HepG2 (cell line): ENCODE results near the gene ZMIZ1. TPM values are rescaled to one million over a fixed set of nuclear protein-coding genes. Genes with fewer than 3 reads are reported as not detected.
A peak's percentile ranks its signal among the peaks of the same experiment; 100 is the strongest.

Experiments
- ATAC-seq: fragments of 200-7000 bp; cut with Tn5 transposase; 3 replicates; pipeline ENCODE4 v1.9.1; 2020; ENCODE audit warnings: mild to moderate bottlenecking, moderate library complexity
- BruUV-seq: library from RNA; stranded (reverse); fragments of 400-500 nt; replicated peaks from 2 replicates; lab custom pipeline; 2021; lab: Mats Ljungman, UMichigan
- CTCF ChIA-PET: fragments of 300-600 bp; formaldehyde crosslinking; extraction: SDS; loops from one replicate; lab custom pipeline; 2021; ENCODE audit warnings: low total read pairs, inconsistent platforms, low intra/inter-chr PET ratio; lab: Yijun Ruan, JAX
- POLR2A ChIA-PET: fragments of 350-600 bp; sonication (Branson Sonifier 250); formaldehyde crosslinking; loops from one replicate; lab custom pipeline; 2020; ENCODE audit warnings: antibody characterized with exemption, inconsistent platforms; lab: Yijun Ruan, JAX
- DNase-seq: peaks from one replicate; pipeline ENCODE4 v3.0.0-alpha.2; 2015; ENCODE audit warnings: low spot score
- FAIRE-seq: peaks from 3 replicates; lab custom pipeline; 2011; peaks lifted over from hg19 to GRCh38; lab: Jason Lieb, UNC
- H2AFZ ChIP-seq: one replicate; pipeline ENCODE4 v1.6.1; 2011; ENCODE audit warnings: low read length, inconsistent platforms
- H3K27ac ChIP-seq: fragments of 300-600 bp; 3 replicates; pipeline ENCODE4 v1.8.0; 2011; ENCODE audit warnings: mixed run types, mild to moderate bottlenecking, mixed read lengths, low read length, inconsistent platforms; ENCODE audit not compliant: insufficient read depth; ENCODE audit errors: extremely low read length
- H3K27me3 ChIP-seq, 2 experiments: fragments of 200-600 bp in 1 of 2; 2 replicates in 1 of 2; 3 replicates in 1 of 2; pipeline versions ENCODE4 v1.6.0 to v1.8.0; 2011; ENCODE audit warnings: low read length in 2 of 2, mild to moderate bottlenecking in 2 of 2, moderate library complexity in 2 of 2, inconsistent platforms in 1 of 2; ENCODE audit not compliant: insufficient read depth in 2 of 2, control insufficient read depth in 1 of 2
- H3K36me3 ChIP-seq, 2 experiments: fragments of 200-600 bp in 1 of 2; replicated peaks in 1 of 2; 2 replicates in 1 of 2; 3 replicates in 1 of 2; pipeline versions ENCODE4 v1.5.1 to v1.8.0; 2011; ENCODE audit warnings: low read length in 2 of 2, inconsistent platforms in 1 of 2; ENCODE audit not compliant: insufficient read depth in 2 of 2, control insufficient read depth in 1 of 2
- H3K4me1 ChIP-seq: 2 replicates; pipeline ENCODE4 v1.5.1; 2012; ENCODE audit warnings: low read length, inconsistent platforms; ENCODE audit not compliant: insufficient read depth
- H3K4me2 ChIP-seq: 2 replicates; pipeline ENCODE4 v1.6.0; 2011; ENCODE audit warnings: low read depth, low read length, inconsistent platforms
- H3K4me3 ChIP-seq, 3 experiments: fragments of 200-600 bp in 1 of 3; sonication (generic), shearing (Covaris generic) in 1 of 3; replicated peaks in 1 of 3; 2 replicates each; pipeline ENCODE4 v1.5.1; 2011 to 2016; ENCODE audit warnings: low read length in 3 of 3, inconsistent platforms in 2 of 3, low read depth in 2 of 3, mild to moderate bottlenecking in 2 of 3, control low read depth in 1 of 3, mixed read lengths in 1 of 3; ENCODE audit not compliant: insufficient read depth in 1 of 3
- H3K79me2 ChIP-seq: one replicate; pipeline ENCODE4 v1.6.1; 2011; ENCODE audit warnings: low read length, inconsistent platforms; ENCODE audit not compliant: insufficient read depth
- H3K9ac ChIP-seq: 2 replicates; pipeline ENCODE4 v1.6.0; 2011; ENCODE audit warnings: mild to moderate bottlenecking, low read depth, low read length, inconsistent platforms; ENCODE audit not compliant: insufficient read depth
- H3K9me3 ChIP-seq: 2 replicates; pipeline ENCODE4 v1.5.1; 2012; ENCODE audit warnings: mild to moderate bottlenecking, low read length
- H4K20me1 ChIP-seq: 2 replicates; pipeline ENCODE4 v1.6.0; 2011; ENCODE audit warnings: inconsistent platforms, mild to moderate bottlenecking, low read length, moderate library complexity; ENCODE audit not compliant: insufficient read depth
- CEBPB ChIP-seq: IDR thresholded peaks from 2 replicates; pipeline ENCODE4 v1.6.1; 2011; ENCODE audit warnings: low read depth, low read length, improper control_type of control experiment, borderline replicate concordance
- FOXK1 ChIP-seq: sonication (generic); formaldehyde crosslinking; IDR thresholded peaks from 2 replicates; pipeline ENCODE4 v1.4.0; 2020; ENCODE audit warnings: low read depth, missing genetic modification reagents, borderline replicate concordance
- ISX ChIP-seq: sonication (generic); formaldehyde crosslinking; conservative IDR thresholded peaks from 2 replicates; pipeline ENCODE4 v1.5.0; 2020; ENCODE audit warnings: missing genetic modification reagents
- JUND ChIP-seq: sonication (generic); formaldehyde crosslinking; IDR thresholded peaks from 2 replicates; pipeline ENCODE4 v1.8.0; 2022; ENCODE audit warnings: mild to moderate bottlenecking, missing genetic modification reagents
- KLF11 ChIP-seq: IDR thresholded peaks from 2 replicates; pipeline ENCODE4 v1.6.1; 2016; ENCODE audit warnings: missing compliant biosample characterization
- NFE2L1 ChIP-seq: sonication (generic); formaldehyde crosslinking; IDR thresholded peaks from 2 replicates; pipeline ENCODE4 v1.4.0; 2020; ENCODE audit warnings: missing genetic modification reagents, mild to moderate bottlenecking, borderline replicate concordance
- PRMT3 ChIP-seq: sonication (generic); formaldehyde crosslinking; IDR thresholded peaks from 2 replicates; pipeline ENCODE4 v1.8.1; 2022; ENCODE audit warnings: low read depth, mild to moderate bottlenecking, moderate library complexity, missing genetic modification reagents, borderline replicate concordance
- RFX1 ChIP-seq: fragments of 450-650 bp; IDR thresholded peaks from 2 replicates; pipeline ENCODE4 v1.6.1; 2017
- SKI ChIP-seq: fragments of 450-650 bp; IDR thresholded peaks from one replicate; pipeline ENCODE4 v1.6.1; 2018; ENCODE audit warnings: mild to moderate bottlenecking; ENCODE audit not compliant: partially characterized antibody
- SRSF9 ChIP-seq: fragments of 200-400 bp; formaldehyde crosslinking; IDR thresholded peaks from 2 replicates; pipeline ENCODE4 v1.6.1; 2018; ENCODE audit warnings: borderline replicate concordance, mild to moderate bottlenecking, low read depth, low read length; ENCODE audit not compliant: insufficient read depth, poor library complexity, severe bottlenecking
- ZBTB3 ChIP-seq: sonication (generic); formaldehyde crosslinking; IDR thresholded peaks from 2 replicates; pipeline ENCODE4 v1.4.0; 2020; ENCODE audit warnings: low read depth, mild to moderate bottlenecking, moderate library complexity, missing genetic modification reagents, borderline replicate concordance
- ZFP36L1 ChIP-seq: sonication (generic); formaldehyde crosslinking; IDR thresholded peaks from 2 replicates; pipeline ENCODE4 v1.8.0; 2022; ENCODE audit warnings: mild to moderate bottlenecking, missing genetic modification reagents, moderate library complexity
- ZNF235 ChIP-seq: sonication (generic); formaldehyde crosslinking; IDR thresholded peaks from 2 replicates; pipeline ENCODE4 v1.8.1; 2023; ENCODE audit warnings: mild to moderate bottlenecking, missing genetic modification reagents, borderline replicate concordance
- ZNF652 ChIP-seq: IDR thresholded peaks from 2 replicates; pipeline ENCODE4 v1.6.1; 2016; ENCODE audit warnings: low read depth, borderline replicate concordance
- ZNF672 ChIP-seq: sonication (generic); formaldehyde crosslinking; IDR thresholded peaks from 2 replicates; pipeline ENCODE4 v1.8.1; 2022; ENCODE audit warnings: missing genetic modification reagents
- ZNF776 ChIP-seq: sonication (generic); formaldehyde crosslinking; IDR thresholded peaks from 2 replicates; pipeline ENCODE4 v1.4.0; 2020; ENCODE audit warnings: mild to moderate bottlenecking, missing genetic modification reagents
- WGBS: methylation state at CpG from one replicate; pipeline ENCODE4 v1.1.6; 2017; ENCODE audit warnings: low lambda C conversion rate; 5-methylcytosine and 5-hydroxymethylcytosine counted together
- in situ Hi-C: cut with HindIII; loops from 2 replicates; pipeline ENCODE4 v1.10.0; 2017; ENCODE audit warnings: low pct_unique_long_range_greater_than_20kb; ENCODE audit not compliant: extremely low pct_ligation_motif_present
- intact Hi-C: fragments of 100-400 bp; cut with micrococcal nuclease; formaldehyde crosslinking; loops from one replicate; pipeline ENCODE4 v1.10.0; 2022; ENCODE audit not compliant: unreplicated experiment
- polyA plus RNA-seq, 8 experiments: library from polyadenylated mRNA; depleted of rRNA in 3 of 8; stranded (reverse) in 7 of 8; unstranded in 1 of 8; fragments of >200 nt; fragmentation: Illumina TruSeq in 4 of 8; extraction: Trizol in 4 of 8; gene quantifications; 2 replicates each; pipeline versions ENCODE4 v1.2.1 to v1.2.3, GENCODE V29; 2011 to 2016; ENCODE audit warnings: low read depth in 4 of 8, missing spikeins in 1 of 8, mixed read lengths in 1 of 8; ENCODE audit not compliant: insufficient read depth in 1 of 8
- total RNA-seq, 5 experiments: library from RNA; depleted of rRNA; stranded (reverse); fragments of >200 nt; fragmentation: Illumina TruSeq; extraction: Trizol; gene quantifications; 2 replicates each; pipeline ENCODE4 v1.2.3, GENCODE V29; 2016; ENCODE audit warnings: low read depth in 1 of 5
- TF ChIP-seq, protein P1 (sequence below): sonication (generic); formaldehyde crosslinking; IDR thresholded peaks from 2 replicates; pipeline ENCODE4 v1.4.0; 2020; ENCODE audit warnings: missing genetic modification reagents
- TF ChIP-seq, protein P2 (sequence below): IDR thresholded peaks from 2 replicates; pipeline ENCODE4 v1.6.1; 2016; ENCODE audit warnings: low read depth, borderline replicate concordance
- TF ChIP-seq, protein P3 (sequence below): sonication (generic); formaldehyde crosslinking; IDR thresholded peaks from 2 replicates; pipeline ENCODE4 v1.4.0; 2020; ENCODE audit warnings: mild to moderate bottlenecking, missing genetic modification reagents
- TF ChIP-seq, protein P4 (sequence below): sonication (generic); formaldehyde crosslinking; IDR thresholded peaks from 2 replicates; pipeline ENCODE4 v1.4.0; 2020; ENCODE audit warnings: missing genetic modification reagents

Gene ZMIZ1
- total and polyA plus RNA-seq, 2 of the 13 experiments (the other 11 are each of a cell fraction or from before 2014, with no cell fraction given), result 5.3 to 10.2 TPM

DNA sequence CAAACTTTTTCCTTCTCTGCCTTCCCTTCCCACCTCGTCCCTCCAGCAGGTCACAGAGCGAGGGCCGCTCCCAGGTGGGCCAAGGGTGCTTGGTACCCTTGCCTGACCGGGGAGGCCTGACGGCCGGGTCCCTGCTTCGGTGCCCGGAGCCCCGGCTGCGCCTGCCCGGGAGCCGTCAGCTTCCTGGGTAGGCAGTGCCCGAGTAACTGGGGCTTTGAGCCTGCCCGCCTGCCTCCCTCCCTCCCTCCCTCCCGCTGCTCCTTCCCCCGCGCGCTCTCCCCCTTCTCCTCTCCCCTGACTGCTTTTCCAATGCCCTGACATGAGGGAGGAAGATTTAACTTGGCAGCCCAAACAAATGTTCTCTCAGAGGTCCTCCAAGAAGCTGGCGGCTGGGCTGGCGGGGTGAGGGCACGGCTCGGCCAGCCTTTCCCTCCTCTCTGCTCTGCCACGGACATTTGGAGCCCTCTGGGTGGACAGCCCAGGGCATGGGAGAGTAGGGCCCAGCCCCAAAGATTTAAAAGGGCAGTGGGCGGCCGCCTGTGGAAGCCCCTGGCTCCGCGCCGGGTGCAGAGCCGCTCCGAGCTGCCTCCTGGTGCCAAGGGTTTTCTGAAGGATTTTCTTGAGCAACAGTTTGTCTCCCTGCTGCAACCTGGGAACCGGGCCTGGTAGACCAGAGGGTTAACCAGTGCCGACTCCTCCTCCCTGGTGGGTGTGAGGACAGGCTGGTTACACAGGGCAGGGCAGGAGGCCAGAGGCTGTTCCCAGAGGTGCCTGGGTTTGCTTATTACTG is 2.0 kb downstream of the ZMIZ1 start:
- peak; percentile 90 for DNase-seq
- peak; percentile 84 for FAIRE-seq
- H3K79me2 ChIP-seq, result peaks cover 63% of the 10 kb centered on the region
- H2AFZ ChIP-seq, result no peak overlapping the region
- no peaks in the 10 kb centered on the region; a peak in 1 of 5 replicates for H3K36me3 ChIP-seq
- CTCF ChIA-PET, result no interaction called here
- no peaks in the 10 kb centered on the region for H3K9me3 ChIP-seq
- ATAC-seq, result peak; percentile 69
- peak overlapping the region; percentile 95 for H3K4me2 ChIP-seq
- peak overlapping the region; percentile 91 for H3K9ac ChIP-seq
- H4K20me1 ChIP-seq, result peaks cover 52% of the 10 kb centered on the region
- H3K27ac ChIP-seq, result peak overlapping the region; percentile 91
- no peaks in the 10 kb centered on the region; a peak in 1 of 5 replicates for H3K27me3 ChIP-seq
- H3K4me1 ChIP-seq, result peaks cover 56% of the 10 kb centered on the region
- POLR2A ChIA-PET, result interaction anchor here (0.9 to 2.7 kb wide), 15 partner anchors 10 to 1024 kb away, joined by 3 to 33 read pairs (median 4); no protein-coding TSS in a partner anchor
- peak overlapping the region; percentile 93 to 98 (median 93) for H3K4me3 ChIP-seq
- in situ Hi-C loops (no loop called here), intact Hi-C loops (loop anchor here (2.0 to 5.0 kb wide), 5 partner anchors 24 to 124 kb away; no protein-coding TSS in a partner anchor)
- BruUV-seq, result TSS peak; percentile 84
- WGBS, result 2% methylated on average over 23 of the region's 32 CpGs
- TF ChIP-seq NFE2L1 (no peak), PRMT3 (CRISPR knock-in tag) (no peak), ZFP36L1 (no peak; the same call in 1 of the 2 replicates), ZNF235 (CRISPR knock-in tag) (no peak), FOXK1 (CRISPR knock-in tag) (0 out of 2 replicates have a peak, but pooled peaks have one; percentile 3), ZNF776 (CRISPR knock-in tag) (no peak), ISX (no peak), ZBTB3 (CRISPR knock-in tag) (no peak), KLF11 (CRISPR knock-in tag) (no peak), SRSF9 (no peak), RFX1 (no peak), CEBPB (peak; percentile 81), ZNF672 (CRISPR knock-in tag) (no peak), JUND (CRISPR knock-in tag) (no peak), ZNF652 (CRISPR knock-in tag) (peak; percentile 96), SKI (no peak)
- TF ChIP-seq, protein P1, sequence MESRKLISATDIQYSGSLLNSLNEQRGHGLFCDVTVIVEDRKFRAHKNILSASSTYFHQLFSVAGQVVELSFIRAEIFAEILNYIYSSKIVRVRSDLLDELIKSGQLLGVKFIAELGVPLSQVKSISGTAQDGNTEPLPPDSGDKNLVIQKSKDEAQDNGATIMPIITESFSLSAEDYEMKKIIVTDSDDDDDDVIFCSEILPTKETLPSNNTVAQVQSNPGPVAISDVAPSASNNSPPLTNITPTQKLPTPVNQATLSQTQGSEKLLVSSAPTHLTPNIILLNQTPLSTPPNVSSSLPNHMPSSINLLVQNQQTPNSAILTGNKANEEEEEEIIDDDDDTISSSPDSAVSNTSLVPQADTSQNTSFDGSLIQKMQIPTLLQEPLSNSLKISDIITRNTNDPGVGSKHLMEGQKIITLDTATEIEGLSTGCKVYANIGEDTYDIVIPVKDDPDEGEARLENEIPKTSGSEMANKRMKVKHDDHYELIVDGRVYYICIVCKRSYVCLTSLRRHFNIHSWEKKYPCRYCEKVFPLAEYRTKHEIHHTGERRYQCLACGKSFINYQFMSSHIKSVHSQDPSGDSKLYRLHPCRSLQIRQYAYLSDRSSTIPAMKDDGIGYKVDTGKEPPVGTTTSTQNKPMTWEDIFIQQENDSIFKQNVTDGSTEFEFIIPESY (CRISPR knock-in tag), result no peak
- TF ChIP-seq, protein P2, sequence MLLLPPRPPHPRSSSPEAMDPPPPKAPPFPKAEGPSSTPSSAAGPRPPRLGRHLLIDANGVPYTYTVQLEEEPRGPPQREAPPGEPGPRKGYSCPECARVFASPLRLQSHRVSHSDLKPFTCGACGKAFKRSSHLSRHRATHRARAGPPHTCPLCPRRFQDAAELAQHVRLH (CRISPR knock-in tag), result no peak
- TF ChIP-seq, protein P3, sequence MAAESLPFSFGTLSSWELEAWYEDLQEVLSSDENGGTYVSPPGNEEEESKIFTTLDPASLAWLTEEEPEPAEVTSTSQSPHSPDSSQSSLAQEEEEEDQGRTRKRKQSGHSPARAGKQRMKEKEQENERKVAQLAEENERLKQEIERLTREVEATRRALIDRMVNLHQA (CRISPR knock-in tag), result no peak
- TF ChIP-seq, protein P4, sequence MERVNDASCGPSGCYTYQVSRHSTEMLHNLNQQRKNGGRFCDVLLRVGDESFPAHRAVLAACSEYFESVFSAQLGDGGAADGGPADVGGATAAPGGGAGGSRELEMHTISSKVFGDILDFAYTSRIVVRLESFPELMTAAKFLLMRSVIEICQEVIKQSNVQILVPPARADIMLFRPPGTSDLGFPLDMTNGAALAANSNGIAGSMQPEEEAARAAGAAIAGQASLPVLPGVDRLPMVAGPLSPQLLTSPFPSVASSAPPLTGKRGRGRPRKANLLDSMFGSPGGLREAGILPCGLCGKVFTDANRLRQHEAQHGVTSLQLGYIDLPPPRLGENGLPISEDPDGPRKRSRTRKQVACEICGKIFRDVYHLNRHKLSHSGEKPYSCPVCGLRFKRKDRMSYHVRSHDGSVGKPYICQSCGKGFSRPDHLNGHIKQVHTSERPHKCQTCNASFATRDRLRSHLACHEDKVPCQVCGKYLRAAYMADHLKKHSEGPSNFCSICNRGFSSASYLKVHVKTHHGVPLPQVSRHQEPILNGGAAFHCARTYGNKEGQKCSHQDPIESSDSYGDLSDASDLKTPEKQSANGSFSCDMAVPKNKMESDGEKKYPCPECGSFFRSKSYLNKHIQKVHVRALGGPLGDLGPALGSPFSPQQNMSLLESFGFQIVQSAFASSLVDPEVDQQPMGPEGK (CRISPR knock-in tag), result no peak; the same call in 1 of the 2 replicates
